ENCODE results near the gene SDR39U1.

The SDR39U1 gene

GRCh38 chr14:24439830-24440605 lies 2.6 kb downstream of the SDR39U1 start:
- 0 out of 2 replicates have a peak overlapping the region, but pooled peaks have one; percentile 22 for H3K27ac ChIP-seq
- TF ChIP-seq CTCF (IDR thresholded peaks at IDR 0.05) (no peak), ZFX (IDR thresholded peaks at IDR 0.05; ENCODE audit: borderline replicate concordance) (no peak)

GRCh38 chr14:24439257-24439656 lies 3.3 kb downstream of the SDR39U1 start:
- 0 out of 2 replicates have a peak overlapping the region, but pooled peaks have one; percentile 22 for H3K27ac ChIP-seq
- TF ChIP-seq CTCF (IDR thresholded peaks at IDR 0.05) (no peak), ZFX (IDR thresholded peaks at IDR 0.05; ENCODE audit: borderline replicate concordance) (no peak)

GRCh38 chr14:24438223-24439097 lies 4.1 kb downstream of the SDR39U1 start:
- no peak overlapping the region for H3K27ac ChIP-seq
- no peak for TF ChIP-seq ZFX (IDR thresholded peaks at IDR 0.05; ENCODE audit: borderline replicate concordance)
- no peak for TF ChIP-seq CTCF (IDR thresholded peaks at IDR 0.05)

GRCh38 chr14:24437736-24438067 lies 4.9 kb downstream of the SDR39U1 start:
- no peak for TF ChIP-seq ZFX (IDR thresholded peaks at IDR 0.05; ENCODE audit: borderline replicate concordance)
- no peak overlapping the region for H3K27ac ChIP-seq

- no peak for TF ChIP-seq ZFX (IDR thresholded peaks at IDR 0.05; ENCODE audit: borderline replicate concordance)
- TF ChIP-seq CTCF (IDR thresholded peaks at IDR 0.05), result peak; percentile 50
- no peak overlapping the region; the same call in 1 of the 2 replicates for H3K27ac ChIP-seq
These were observed 5.4 kb downstream of the SDR39U1 start for GRCh38 chr14:24437020-24437735.

- peak overlapping the region; percentile 26; the same call in 1 of the 2 replicates for H3K27ac ChIP-seq
- TF ChIP-seq ZFX (IDR thresholded peaks at IDR 0.05; ENCODE audit: borderline replicate concordance) (no peak), CTCF (IDR thresholded peaks at IDR 0.05) (peak; percentile 83)
These were observed 6.1 kb downstream of the SDR39U1 start for GRCh38 chr14:24436355-24437019.

GRCh38 chr14:24435998-24436354 lies 6.6 kb downstream of the SDR39U1 start:
- TF ChIP-seq ZFX (IDR thresholded peaks at IDR 0.05; ENCODE audit: borderline replicate concordance), result no peak
- no peak for TF ChIP-seq CTCF (IDR thresholded peaks at IDR 0.05)
- peak overlapping the region; percentile 26; the same call in 1 of the 2 replicates for H3K27ac ChIP-seq
